Amniotic epithelial cell (primary cell): Measurements from ENCODE around the gene PRPS2.

Experiments used
- DNase-seq: peaks from one replicate; pipeline ENCODE4 v3.0.0-alpha.2; 2010; ENCODE audit warnings: low read depth

PRPS2 gene

DNA sequence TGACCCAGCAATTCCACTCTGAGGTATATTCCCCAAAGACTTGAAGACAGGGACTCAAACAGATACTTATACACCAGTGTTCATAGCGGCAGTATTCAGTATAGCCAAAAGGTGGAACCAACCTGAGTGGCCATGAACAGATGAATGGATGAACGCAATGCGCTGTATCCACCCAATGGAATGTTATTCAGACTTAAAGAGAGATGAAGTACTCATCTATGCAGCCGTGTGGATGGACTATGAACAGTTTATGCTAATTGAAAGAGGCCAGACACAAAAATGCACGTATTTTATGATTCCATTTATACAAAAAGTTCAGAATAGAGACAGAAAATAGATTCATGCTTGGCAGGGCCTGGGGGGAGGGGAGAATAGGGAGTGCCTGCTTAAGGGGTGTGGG is 26.3 kb downstream of the PRPS2 start:
- DNase-seq, result no peak

DNA sequence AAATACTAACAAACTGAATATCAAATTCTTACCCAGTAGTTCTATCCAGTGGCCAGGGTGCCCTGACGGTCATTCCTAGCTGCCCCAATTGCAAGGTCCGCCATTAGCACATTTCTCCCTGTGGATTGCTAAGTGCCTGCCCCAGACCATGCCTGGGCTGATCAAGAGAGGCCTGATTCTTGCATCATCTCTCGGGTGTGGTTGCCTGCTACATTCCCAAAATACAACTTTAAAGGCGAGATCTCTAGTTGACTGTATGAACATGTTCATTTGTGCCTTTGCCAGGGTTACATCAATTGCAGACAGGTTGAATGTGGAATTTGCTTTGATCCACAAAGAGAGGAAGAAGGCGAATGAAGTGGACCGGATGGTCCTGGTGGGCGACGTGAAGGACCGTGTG is 28.0 kb downstream of the PRPS2 start:
- DNase-seq, result no peak

DNA sequence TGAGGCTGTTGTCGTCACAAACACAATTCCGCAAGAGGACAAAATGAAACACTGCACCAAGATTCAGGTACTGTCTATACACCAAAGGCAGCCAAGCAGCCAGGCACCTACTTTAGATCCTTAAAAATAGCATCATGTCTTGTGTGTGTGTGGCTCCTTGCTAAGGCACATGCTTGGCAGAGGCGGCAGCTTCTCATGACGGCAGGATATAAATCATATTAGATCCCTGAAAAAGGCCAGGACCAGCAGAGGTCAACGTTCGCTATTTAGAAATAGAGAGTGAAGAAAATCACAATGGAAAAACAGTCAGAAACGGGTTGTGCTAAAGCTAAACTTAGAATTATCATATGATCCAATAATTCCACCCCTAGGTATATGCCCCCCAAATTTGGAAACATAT is 29.5 kb downstream of the PRPS2 start:
- no peak for DNase-seq

DNA sequence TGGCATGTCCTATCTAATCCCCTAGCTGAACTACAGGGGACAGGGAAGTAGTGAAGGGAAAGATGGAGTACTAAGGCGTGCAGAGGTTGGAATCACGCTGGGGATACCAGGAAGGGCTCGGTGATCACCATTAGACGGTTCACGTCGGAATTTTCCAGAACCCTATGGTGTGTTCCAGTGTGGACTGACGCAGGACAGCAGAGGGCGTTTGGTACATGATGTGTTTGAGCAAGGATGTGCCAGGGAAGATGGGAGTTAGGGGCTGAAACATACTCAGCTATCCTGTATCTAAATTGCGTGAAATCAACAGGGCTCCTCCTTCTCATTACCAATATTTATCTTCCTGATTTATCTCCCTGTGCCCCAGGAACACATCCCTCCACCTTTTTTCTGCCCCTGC is 33.7 kb downstream of the PRPS2 start:
- no peak for DNase-seq

DNA sequence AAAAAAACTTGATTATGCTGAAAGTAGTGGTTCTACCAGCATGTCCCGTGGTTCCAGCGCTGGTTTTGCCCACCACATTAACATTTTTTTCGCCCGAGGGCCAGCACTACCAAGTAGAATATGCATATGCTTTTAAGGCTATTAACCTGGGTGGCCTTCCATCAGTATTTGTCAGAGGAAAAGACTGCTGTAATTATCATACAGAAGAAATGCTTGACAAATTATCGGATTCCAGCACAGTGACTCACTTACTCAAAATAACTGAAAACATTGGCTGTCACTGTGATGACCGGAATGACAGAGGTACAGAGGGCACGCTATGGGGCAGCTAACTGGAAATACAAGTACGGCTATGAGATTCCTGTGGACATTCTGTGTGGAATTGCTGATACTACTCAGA is 34.6 kb downstream of the PRPS2 start:
- no peak for DNase-seq

DNA sequence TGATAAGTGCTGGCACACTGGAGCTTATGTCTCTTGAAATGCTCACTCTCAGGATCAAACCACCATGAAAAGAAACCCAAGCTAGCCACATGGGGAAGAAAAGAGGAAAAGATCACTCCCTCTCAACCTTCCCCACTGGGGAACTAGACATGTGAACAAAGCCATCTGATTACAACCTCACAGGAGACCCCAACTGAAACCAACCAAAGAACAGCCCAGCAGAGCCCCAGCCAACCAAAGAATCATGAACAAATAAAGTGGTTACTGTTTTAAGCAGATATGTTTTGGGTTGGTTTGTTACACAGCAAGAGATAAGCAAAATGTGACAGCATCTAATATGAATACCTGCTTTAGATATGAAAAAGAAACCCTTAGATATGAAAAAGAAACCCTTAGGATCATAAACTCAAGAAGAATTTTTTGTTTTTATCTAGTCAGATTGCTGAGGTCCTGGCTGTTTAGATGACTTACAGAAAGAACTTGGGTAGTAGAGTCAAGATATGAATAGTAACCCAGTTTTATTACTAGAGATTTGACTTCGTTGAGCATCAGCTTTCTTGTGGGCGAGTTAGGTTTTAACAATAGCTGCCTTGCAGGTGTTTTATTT is 52.0 kb downstream of the PRPS2 start:
- DNase-seq, result no peak

DNA sequence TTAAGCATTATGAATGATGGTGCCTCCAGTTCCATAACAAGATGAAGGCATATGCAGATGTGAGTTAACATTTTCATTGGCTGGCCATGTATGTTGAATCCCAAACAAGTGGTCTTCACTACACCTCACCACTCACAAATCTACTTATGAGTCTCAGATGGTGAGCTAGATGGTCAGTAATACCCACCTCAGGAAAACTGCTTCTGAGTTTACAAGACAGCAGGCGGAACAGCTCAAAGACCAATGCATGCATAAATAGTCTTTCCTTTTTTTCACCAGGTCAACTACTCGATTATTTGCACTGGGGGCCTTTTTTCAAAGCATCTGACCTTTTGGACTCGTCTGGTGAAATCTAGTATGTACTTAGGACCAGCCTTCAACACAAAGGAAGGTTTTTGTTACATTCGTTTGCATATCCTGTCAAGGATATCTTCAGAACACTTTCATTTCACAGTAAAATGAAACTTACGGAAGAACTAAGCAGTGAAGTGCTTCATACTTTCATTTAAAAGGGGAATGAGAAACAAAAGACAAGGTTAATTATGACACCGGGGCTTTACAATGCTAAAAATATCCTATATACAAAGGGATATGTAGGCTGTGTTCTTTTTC is 52.6 kb downstream of the PRPS2 start:
- DNase-seq, result no peak

DNA sequence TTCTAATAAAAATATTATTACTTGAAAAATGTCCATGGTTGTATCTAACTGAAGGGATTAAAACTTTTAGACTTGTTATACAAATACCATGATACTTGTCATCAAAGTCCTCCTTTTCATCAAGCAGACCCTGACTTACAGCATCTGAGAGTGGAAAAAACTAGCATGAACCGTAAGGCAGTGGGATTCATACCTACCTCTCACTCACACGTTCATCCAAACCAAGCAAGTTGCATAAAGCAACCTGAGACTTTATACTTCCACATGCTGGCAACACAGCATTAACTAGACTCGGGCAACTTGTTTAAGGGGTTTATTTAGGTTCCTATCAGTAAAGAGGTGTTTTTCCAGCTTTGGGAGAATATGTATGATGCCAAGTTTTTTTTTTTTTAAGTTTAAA is 53.1 kb downstream of the PRPS2 start:
- no peak for DNase-seq

DNA sequence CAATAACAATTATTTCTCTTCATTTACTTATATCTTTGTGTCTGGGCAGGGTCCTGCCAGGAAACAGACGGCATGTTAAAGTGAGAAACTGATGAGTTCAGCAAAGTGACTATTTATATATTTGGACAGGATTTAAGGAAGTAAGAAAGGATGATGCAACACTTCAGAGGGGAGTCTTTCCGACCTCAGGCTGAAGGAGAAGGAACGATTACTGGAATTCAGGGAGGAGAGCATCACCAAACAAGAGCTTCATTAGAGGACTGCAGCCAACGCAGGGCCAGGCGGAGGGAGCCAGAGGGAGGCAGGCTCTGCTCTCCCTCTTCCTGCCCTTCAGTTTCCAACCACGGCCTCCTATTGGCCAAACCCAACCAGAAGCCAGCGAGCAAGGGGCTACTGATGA is 74.1 kb downstream of the PRPS2 start:
- no peak for DNase-seq

DNA sequence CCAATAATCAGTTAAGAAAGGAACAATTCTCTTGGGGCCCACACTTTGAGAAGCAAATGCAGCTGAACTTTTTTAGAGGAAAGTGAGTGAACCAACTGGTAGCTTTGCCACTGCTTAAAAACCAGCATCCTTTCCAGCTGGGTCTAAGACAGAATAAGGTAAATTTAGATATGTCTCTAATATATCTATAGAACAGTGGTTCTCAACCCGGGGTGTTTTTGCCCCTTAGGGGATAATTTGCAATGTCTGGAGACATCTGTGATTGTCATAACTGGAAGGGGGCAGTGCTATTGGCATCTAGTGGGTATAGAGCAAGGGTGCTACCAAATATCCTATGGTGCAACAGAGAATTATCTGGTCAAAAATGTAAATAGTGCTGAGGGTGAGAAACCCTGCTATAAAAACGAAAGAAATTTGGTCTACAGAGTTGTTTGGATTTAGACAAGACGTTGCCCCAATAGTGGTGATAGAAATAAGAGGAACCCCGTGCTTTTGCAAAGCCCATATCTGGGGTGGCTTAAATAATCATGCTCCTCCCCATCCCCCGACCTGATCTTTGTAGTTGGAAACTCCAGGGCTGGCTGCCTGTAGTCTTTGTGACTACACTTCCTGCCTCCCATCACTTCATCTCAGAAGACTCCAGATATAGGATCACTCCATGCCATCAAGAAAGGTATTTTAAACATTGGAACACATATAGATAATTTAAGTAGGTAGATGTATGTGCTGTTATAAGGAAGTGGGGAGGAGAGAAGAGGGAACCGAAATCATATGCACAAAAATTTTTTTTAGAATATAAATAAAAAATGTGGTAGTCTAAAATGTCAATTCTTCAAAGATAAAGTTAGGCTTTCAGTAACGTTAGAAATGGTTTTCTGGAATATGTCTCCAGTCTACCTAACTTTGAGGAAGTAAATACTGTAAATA is 75.5 kb downstream of the PRPS2 start, which contains the start of gene TLR7:
Gene TLR7 (plus strand): TSS at position 622 of the 927 bp plus-strand sequence. CDS start 507 bp downstream, outside the sequence.
- DNase-seq, result no peak

DNA sequence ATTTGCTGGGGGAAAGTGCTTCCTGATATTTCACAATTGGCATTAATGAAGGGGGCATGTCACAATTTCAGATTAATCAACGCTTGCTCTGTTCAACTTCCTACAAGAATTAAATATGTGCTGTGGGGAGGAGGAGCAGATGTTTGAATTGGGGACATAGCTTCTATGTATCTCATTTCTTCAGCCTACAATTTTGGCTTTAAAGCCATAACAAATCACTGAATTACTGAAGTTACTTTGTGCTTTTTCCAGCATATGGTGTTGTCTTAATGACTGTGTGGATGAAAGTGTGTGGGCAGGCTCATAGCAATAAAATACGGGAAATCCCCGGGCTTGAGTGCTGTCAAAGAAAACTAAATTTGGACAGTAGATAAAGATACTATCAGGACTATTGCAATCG is 76.5 kb downstream of the PRPS2 start:
- DNase-seq, result no peak

DNA sequence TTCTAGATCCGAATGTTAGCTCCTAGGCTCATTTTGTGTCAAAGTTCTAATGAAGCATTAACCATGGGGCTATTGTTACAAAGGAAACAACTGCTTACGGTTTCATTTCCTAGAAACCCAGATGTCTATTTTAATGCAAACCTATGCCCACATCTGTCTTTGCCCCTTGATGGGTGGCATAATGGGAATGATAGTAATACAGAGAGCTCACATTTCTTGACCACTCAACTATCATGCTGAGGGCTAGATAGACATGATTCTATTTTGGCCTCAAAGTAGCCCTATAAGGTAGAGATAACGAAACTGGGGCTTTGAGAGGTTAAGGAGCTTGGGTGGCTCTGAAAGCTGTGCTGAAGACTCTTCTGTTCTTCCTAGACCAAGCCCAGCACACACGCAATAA is 77.5 kb downstream of the PRPS2 start:
- DNase-seq, result no peak

DNA sequence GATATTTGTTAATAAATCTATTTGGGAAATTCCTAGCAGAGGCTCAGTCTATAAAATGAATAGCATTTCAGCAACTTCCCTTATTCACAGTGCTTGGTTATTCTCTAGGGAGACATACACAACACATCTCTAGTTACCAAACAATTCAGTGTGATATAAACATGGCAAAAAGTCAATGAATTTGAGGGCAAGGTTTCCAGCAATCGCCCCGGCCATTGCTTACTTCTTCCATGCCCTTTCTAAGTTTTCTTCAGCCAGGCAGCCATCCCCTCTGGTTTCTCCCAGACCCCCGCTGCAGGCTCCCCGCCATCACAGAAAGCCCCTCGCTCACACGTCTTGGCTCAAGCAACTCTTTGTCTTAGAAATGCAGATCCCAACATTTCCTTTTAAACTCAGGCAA is 80.0 kb downstream of the PRPS2 start:
- no peak for DNase-seq

DNA sequence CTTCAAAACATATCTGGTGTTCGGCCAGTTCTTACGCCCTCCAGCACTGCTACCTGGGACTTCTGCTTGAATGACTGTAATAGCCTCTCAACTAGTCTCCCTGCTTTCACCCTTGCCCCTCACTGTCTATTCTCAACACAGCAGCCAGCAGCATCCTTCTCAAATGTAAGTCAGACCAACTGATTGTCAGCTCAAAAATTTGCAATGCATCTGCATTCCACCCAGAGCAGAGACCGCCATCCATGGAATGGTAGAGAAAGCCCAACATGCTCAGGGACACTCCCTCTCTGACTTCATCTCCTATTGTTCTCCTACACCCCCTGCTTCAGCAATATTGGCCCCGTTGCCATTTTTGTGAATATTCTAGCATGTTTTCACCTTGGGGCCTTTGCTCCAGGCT is 81.5 kb downstream of the PRPS2 start:
- no peak for DNase-seq
